Kasumi-1 (cell line): ENCODE measurements around the gene COPS9.
A peak's percentile ranks its signal among the peaks of the same experiment; 100 is the strongest.

Experiments
- DNase-seq, 2 experiments: peaks; one replicate each; lab custom pipeline; 2025; lab: John Stamatoyannopoulos, UW

Gene COPS9

GRCh38 chr2:240166191-240166590 lies 30.1 kb upstream of the COPS9 start:
- no peak for DNase-seq

- no peak for DNase-seq
Measured at GRCh38 chr2:240165661-240166060, 29.6 kb upstream of the COPS9 start.

- DNase-seq, result no peak
Measured at GRCh38 chr2:240165034-240165433, 28.9 kb upstream of the COPS9 start.

DNA sequence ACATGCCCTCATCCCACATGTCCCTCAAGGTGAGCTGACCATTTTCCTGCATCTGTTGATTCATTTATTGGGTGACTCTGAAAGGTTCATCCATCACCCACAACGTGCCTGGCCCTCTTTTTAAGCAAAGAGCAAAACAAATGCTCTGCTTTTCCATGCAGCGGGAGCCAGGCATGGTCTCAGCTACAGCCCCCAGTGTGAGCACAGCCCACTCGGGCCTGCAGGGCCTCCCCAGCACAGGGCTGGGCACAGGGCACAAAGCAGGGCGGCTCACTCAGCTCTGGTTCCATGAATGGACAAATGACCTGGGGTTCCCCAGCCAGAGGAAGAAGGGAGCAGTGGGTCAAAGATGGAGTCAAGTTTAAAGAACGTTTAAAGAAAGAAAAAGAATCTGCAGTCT lies 28.5 kb upstream of the COPS9 start:
- no peak for DNase-seq

DNA sequence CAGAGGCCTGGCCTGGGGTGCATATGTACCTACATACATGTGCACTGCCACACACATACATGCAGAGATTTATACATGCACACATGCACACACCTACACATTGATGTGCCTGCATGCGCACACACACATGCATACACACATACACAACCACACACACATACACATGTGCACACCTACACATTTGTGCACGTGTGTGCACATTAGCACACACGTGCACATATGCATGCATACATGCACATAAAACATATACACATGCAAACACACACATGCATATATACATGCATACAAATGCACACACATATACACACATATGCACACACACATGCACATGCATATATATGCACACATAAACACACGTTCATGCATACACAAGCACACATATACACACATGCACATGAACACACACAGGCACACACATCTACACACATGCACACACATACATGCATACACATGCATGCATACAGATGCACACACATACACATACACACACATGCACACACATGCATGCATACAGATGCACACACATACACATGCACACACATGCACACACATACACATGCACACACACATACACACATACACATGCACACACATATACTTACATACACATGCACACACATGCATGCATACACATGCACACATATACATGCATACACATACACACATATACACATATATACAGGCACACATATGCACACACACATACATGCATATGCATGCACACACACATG lies 27.9 kb upstream of the COPS9 start:
- no peak for DNase-seq

- DNase-seq, result no peak
Measured at GRCh38 chr2:240162939-240163714, 27.0 kb upstream of the COPS9 start.

DNA sequence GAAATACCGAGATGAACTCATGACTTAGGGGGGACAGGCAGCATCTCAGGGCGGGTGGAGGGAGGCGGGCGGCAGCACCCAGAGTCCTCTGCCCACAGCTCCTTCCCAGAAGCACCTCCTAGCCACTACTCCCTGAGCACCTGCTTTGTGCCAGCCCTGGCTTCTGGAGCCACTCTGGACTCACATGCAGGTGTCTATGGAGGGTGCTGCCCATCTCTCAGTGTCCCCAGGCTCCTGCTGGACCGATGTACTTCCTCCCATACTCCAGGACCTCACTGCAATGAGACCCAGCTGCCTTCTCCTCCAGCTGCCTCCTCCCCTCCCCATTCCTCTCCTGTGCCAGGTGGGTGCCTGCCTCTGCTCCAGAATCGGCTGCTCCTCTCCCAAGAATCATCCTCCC lies 26.4 kb upstream of the COPS9 start:
- DNase-seq, result no peak

- no peak for DNase-seq
Measured at GRCh38 chr2:240162032-240162431, 25.9 kb upstream of the COPS9 start.

DNA sequence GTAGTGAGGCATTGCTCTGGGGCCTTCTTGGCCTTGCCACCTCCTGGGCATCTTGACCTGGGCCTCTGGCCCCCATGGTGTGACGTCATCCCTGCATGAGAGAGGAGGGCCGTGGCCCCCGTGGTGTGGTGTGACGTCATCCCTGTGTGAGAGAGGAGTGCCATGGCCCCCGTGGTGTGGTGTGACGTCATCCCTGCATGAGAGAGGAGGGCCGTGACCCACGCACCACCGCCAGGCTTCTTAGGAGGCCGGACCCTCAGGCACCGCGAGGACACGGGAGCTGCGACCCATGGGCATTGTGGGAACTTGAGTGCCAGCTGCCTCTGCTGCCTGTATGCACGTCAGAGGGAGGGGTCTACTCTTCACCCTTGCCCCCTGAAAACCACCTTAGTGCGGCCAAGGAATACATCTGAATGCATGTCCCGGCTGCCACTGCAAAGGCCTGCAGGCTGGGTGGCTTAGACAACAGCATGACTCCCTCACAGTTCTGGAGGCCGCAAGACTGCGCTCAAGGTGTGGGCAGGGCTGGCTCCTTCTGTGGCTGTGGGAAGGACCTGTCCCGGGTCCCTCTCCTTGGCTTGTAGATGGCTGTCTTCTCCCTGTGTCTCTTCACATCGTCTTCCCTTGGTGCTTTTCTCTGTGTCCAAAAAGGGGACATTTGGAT lies 25.1 kb upstream of the COPS9 start:
- DNase-seq, result no peak

- DNase-seq, result no peak
Measured at GRCh38 chr2:240160291-240161086, 24.4 kb upstream of the COPS9 start.

GRCh38 chr2:240159251-240159839 lies 23.2 kb upstream of the COPS9 start:
- no peak for DNase-seq

DNA sequence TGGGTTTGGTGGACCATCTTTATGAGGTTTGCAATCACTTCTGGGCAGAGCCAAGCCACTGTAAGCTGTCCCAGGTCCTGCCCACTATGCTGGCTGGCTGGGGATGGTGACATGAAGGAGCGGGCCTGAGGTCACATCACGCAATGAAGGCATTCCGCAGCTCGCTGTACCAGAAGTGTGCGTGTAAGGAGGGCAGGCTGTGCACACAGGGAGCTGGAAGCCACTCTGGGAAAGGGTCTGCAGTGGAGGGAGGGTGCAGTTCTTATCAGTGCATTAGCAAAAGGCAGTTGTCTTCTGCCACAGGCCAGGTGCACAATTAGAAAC lies 21.0 kb upstream of the COPS9 start:
- no peak for DNase-seq

- no peak for DNase-seq
Measured at GRCh38 chr2:240156435-240157146, 20.5 kb upstream of the COPS9 start.

- no peak for DNase-seq
Measured at GRCh38 chr2:240155745-240156390, 19.8 kb upstream of the COPS9 start.

GRCh38 chr2:240155048-240155744 lies 19.1 kb upstream of the COPS9 start:
- no peak for DNase-seq

- no peak for DNase-seq
Measured at GRCh38 chr2:240154606-240155005, 18.5 kb upstream of the COPS9 start.

DNA sequence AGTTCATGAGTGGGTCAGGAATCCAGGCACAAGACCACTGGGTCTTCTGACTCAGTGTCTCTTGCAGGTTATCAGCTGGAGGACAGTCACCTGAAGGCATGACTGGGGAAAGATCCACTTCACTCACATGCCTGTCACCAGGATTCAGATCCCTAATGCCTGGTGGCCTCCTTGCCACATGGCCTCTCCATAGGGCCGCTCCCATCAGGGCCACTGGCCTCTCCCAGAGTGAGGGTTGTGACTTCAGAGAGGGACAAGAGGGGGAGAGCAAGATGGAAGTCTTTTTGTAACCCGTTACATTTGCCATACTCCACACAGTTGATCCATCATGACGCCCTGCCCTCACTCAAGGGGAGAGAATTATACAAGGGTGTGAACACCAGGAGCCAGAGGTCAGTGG lies 17.3 kb upstream of the COPS9 start:
- no peak for DNase-seq

DNA sequence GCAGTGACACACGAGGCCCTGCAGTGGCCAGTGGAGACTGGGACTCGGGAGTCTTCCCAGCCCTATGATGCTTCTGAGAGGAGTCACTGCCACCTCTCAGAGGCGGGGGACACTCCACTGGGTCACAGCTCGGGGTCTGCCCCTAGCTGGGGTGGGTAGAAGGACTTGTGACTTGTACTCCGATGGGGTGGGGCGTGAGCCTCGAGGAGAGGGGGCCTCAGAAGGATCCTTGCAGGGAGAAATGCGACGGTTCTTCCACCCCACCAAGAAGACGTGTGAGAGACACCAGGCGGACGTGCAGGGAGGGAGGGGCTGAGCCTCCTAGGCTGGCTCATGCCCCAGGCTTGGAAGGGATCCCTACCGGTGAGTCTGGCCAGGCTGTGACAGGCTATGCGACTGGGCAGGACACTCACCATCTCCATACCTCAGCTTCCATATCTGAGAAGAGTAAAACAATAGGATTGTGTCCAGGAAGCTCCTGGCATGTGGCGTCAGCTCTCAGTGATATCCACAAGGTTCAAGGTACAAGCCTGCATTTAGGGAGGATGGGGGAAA lies 15.4 kb upstream of the COPS9 start:
- no peak for DNase-seq

DNA sequence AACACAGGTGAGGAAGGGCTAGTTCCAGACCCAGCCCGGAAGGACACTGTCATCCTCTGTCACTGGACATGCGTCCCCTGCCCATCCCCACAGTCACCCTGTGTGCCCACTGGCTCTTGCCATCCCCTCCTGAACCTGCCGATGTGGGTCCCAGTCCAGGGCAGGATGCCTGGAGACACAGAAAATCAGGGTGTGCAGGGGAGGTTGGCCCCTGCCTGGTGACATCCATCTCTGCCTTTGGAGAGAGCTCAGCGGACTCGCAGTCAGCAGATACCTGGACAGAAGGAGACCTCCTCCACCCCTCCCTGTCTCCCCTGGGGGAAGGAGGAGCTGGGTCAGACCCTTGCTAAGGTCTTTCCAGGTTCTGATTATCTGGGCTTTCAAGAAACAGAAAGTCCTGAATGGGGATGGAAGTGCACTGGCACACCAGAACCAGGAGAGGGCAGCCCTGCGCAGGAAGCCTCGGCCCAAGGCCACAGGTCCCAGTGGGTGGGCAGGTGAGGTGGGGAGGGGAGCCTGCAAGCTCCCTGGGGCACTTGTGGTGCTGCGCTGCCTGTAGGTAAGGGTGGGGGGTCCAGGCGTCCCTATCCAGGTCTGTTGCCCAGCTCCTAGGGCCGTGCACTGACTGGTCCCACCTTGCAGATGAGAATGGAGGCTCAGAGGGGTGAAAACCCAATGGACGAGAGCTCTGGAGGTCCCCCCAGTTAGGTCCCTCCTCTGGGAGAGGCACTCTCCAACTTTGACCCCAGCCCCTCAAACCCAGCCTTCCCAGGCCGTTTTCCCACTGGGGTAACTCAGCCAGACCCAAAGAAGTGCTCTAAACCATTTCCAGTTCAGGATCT lies 14.1 kb upstream of the COPS9 start:
- DNase-seq, result peak; percentile 1 to 17
